ENCODE results near the gene GOLT1B. TPM values are rescaled to one million over a fixed set of nuclear protein-coding genes. Genes with fewer than 3 reads are reported as not detected.

GOLT1B gene
- total and polyA plus RNA-seq, 2 of the 8 experiments (the other 6 are each of a cell fraction or from before 2014, with no cell fraction given): 18.3 to 38.3 TPM

GRCh38 chr12:21501258-21502163, at the start of gene GOLT1B, which contains the start of gene RECQL (continued):
- TF ChIP-seq TAF7 (optimal IDR thresholded peaks at IDR 0.05; ENCODE audit: borderline replicate concordance, low read depth, low read length) (peak; percentile 71), POU5F1 (IDR thresholded peaks at IDR 0.05; ENCODE audit: low read depth, low read length) (no peak), KDM1A (IDR thresholded peaks at IDR 0.05; ENCODE audit: borderline replicate concordance, low read length) (peak; percentile 64; the same call in 1 of the 2 replicates), SAP30 (IDR thresholded peaks at IDR 0.05; ENCODE audit: insufficient read depth, insufficient replicate concordance, low read length) (peak; percentile 64), RFX5 (IDR thresholded peaks at IDR 0.05; ENCODE audit: borderline replicate concordance, low read depth, low read length) (peak; percentile 8; the same call in 1 of the 2 replicates), SIX5 (IDR thresholded peaks at IDR 0.05; ENCODE audit: low read depth, low read length) (no peak), KDM4A (IDR thresholded peaks at IDR 0.05; ENCODE audit: low read depth, low read length, severe bottlenecking) (peak; percentile 62), RNF2 (IDR thresholded peaks at IDR 0.05; ENCODE audit: borderline replicate concordance, low read depth, low read length, missing control alignments, poor library complexity, severe bottlenecking) (no peak), RBBP5 (IDR thresholded peaks at IDR 0.05; ENCODE audit: borderline replicate concordance, low read depth, low read length) (peak; percentile 83), HDAC6 (IDR thresholded peaks at IDR 0.05; ENCODE audit: low read depth, low read length) (no peak), FOSL1 (IDR thresholded peaks at IDR 0.05; ENCODE audit: insufficient read depth, low read depth, low read length) (no peak), SIN3A (conservative IDR thresholded peaks at IDR 0.05 in 1 of 2, IDR thresholded peaks at IDR 0.05 in 1 of 2; ENCODE audit: low read depth in 1 of 2, low read length in 2 of 2) (peak in 1 of 2 experiments; percentile 97; a peak in 3 of 4 replicates), HDAC2 (IDR thresholded peaks at IDR 0.05; ENCODE audit: borderline replicate concordance in 1 of 2, low read depth in 2 of 2, low read length in 2 of 2) (peak in 1 of 2 experiments; percentile 90; a peak in 1 of 4 replicates), ASH2L (IDR thresholded peaks at IDR 0.05; ENCODE audit: low read length) (peak; percentile 97), EGR1 (IDR thresholded peaks at IDR 0.05; ENCODE audit: borderline replicate concordance, low read depth, low read length) (peak; percentile 40; the same call in 1 of the 2 replicates), MAX (IDR thresholded peaks at IDR 0.05) (peak; percentile 68), PHF8 (conservative IDR thresholded peaks at IDR 0.05; ENCODE audit: low read depth, low read length) (peak; percentile 99), SP4 (IDR thresholded peaks at IDR 0.05; ENCODE audit: low read length) (peak; percentile 24; the same call in 1 of the 2 replicates), POLR2A (IDR thresholded peaks at IDR 0.05; ENCODE audit: control extremely low read depth in 1 of 2, low read depth in 2 of 2, low read length in 2 of 2) (peak; percentile 82 to 83), JUND (IDR thresholded peaks at IDR 0.05; ENCODE audit: low read length) (no peak), SP1 (IDR thresholded peaks at IDR 0.05; ENCODE audit: low read depth, low read length) (peak; percentile 98)

Data from H1 (cell line).